Kidney (tissue), 14 donors: ENCODE results near the gene DDT. TPM values are rescaled to one million over a fixed set of nuclear protein-coding genes. Genes with fewer than 3 reads are reported as not detected.
"Not testable (repeated sequence)": the region's sequence is repeated elsewhere in the genome, so short reads cannot be mapped to it uniquely, and the experiment has no call there.

Experiments
- DNase-seq, 5 donors: peaks; one replicate each; pipeline ENCODE4 v3.0.0-alpha.2; 2013 to 2020
- FAIRE-seq: peaks from 2 replicates; lab custom pipeline; 2012; peaks lifted over from hg19 to GRCh38; lab: Jason Lieb, UNC
- H3K27ac ChIP-seq, 2 donors: one replicate each; pipeline ENCODE4 v1.7.0; 2013; ENCODE audit warnings: low read depth in 2 of 2, low read length in 2 of 2, inconsistent platforms in 1 of 2
- H3K27me3 ChIP-seq: one replicate; pipeline ENCODE4 v1.7.1; 2013; ENCODE audit warnings: low read length, inconsistent platforms; ENCODE audit not compliant: control insufficient read depth, insufficient read depth
- H3K36me3 ChIP-seq, 3 donors: one replicate each; pipeline versions ENCODE4 v1.7.0 to v1.7.1; 2013; ENCODE audit warnings: low read length in 3 of 3, control low read depth in 1 of 3, inconsistent platforms in 1 of 3; ENCODE audit not compliant: insufficient read depth in 3 of 3, control insufficient read depth in 2 of 3
- H3K4me1 ChIP-seq, 3 donors: one replicate each; pipeline versions ENCODE4 v1.7.0 to v1.7.1; 2013; ENCODE audit warnings: low read length in 3 of 3, inconsistent platforms in 1 of 3, low read depth in 1 of 3; ENCODE audit not compliant: control insufficient read depth in 2 of 3, insufficient read depth in 2 of 3
- H3K4me3 ChIP-seq, 3 donors: one replicate each; pipeline versions ENCODE4 v1.7.0 to v1.8.1; 2013; ENCODE audit warnings: low read length in 3 of 3, control low read depth in 1 of 3, inconsistent platforms in 1 of 3
- H3K9ac ChIP-seq, 3 donors: one replicate each; pipeline versions ENCODE4 v1.7.0 to v1.7.1; 2013; ENCODE audit warnings: low read length in 3 of 3, control low read depth in 1 of 3, inconsistent platforms in 1 of 3
- H3K9me3 ChIP-seq, 3 donors: one replicate each; pipeline versions ENCODE4 v1.7.0 to v1.7.1; 2013; ENCODE audit warnings: low read length in 3 of 3, control low read depth in 1 of 3, inconsistent platforms in 1 of 3; ENCODE audit not compliant: control insufficient read depth in 2 of 3, insufficient read depth in 1 of 3
- intact Hi-C: fragments of 100-400 bp; cut with DNase I; formaldehyde crosslinking; loops from one replicate; pipeline ENCODE4 v1.11.1; 2022
- polyA plus RNA-seq: library from polyadenylated mRNA; stranded (reverse); fragments of 350-450 nt; fragmentation: Illumina TruSeq; extraction: RNeasy Lipid Tissue Mini Kit (QIAGEN cat#74804); gene quantifications from one replicate; pipeline ENCODE4 v1.2.3, GENCODE V29; 2014; ENCODE audit warnings: low read depth, low replicate concordance; ENCODE audit not compliant: insufficient read depth
- total RNA-seq: library from RNA; stranded (reverse); fragmentation: NEBNext Ultra II Directional; extraction: Animal tissue kit (Norgen Biotek cat#: 25700); gene quantifications from one replicate; pipeline ENCODE4 v1.2.1, GENCODE V29; 2021
- TF ChIP-seq, protein P1 (sequence below): IDR thresholded peaks from 3 replicates; pipeline ENCODE4 v1.5.1; 2012; ENCODE audit warnings: mild to moderate bottlenecking, moderate library complexity, borderline replicate concordance; ENCODE audit not compliant: insufficient read depth; ENCODE audit errors: extremely low read depth
- donor health status: control.
- donor health status: control.
- donor health status: control.
- donor health status: control.
- donor health status: control.
- donor health status: DM: yes; HTN: yes; CAD: no.
- donor health status: Normal renal cell carcinoma (clear cell type).

The DDT gene
- total and polyA plus RNA-seq, 2 donors from 2014 or later: 97.4 to 448 TPM

DNA sequence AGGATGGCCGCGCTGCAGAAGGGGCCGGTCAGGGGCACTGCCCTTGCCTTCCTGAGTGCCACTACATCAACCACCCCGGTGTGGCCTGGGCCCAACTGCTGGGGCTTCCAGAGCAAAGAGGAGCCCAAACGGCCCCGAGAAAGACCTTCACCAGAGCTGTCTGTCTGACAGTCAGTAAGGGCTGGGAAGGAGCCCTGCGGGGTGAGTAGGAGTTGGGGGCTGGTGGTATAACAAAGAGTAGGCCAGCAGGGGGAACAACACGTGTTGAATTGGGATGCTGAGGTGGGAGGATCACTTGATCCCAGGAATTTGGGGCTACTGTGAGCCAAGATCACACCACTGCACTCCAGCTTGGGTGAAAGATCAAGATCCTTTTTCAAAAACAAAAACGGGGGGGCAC lies 27.1 kb upstream of the DDT start:
- TF ChIP-seq, protein P1, sequence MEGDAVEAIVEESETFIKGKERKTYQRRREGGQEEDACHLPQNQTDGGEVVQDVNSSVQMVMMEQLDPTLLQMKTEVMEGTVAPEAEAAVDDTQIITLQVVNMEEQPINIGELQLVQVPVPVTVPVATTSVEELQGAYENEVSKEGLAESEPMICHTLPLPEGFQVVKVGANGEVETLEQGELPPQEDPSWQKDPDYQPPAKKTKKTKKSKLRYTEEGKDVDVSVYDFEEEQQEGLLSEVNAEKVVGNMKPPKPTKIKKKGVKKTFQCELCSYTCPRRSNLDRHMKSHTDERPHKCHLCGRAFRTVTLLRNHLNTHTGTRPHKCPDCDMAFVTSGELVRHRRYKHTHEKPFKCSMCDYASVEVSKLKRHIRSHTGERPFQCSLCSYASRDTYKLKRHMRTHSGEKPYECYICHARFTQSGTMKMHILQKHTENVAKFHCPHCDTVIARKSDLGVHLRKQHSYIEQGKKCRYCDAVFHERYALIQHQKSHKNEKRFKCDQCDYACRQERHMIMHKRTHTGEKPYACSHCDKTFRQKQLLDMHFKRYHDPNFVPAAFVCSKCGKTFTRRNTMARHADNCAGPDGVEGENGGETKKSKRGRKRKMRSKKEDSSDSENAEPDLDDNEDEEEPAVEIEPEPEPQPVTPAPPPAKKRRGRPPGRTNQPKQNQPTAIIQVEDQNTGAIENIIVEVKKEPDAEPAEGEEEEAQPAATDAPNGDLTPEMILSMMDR: no peak
- Histone ChIP-seq H3K9ac (no peak overlapping the region), H3K27ac (no peak overlapping the region), H3K4me1 (no peaks in the 10 kb centered on the region), H3K4me3 (no peak overlapping the region), H3K9me3 (no peaks in the 10 kb centered on the region), H3K36me3 (no peaks in the 10 kb centered on the region), H3K27me3 (no peaks in the 10 kb centered on the region)
- DNase-seq (no peak), FAIRE-seq (no peak)
- intact Hi-C loops: no loop called here

DNA sequence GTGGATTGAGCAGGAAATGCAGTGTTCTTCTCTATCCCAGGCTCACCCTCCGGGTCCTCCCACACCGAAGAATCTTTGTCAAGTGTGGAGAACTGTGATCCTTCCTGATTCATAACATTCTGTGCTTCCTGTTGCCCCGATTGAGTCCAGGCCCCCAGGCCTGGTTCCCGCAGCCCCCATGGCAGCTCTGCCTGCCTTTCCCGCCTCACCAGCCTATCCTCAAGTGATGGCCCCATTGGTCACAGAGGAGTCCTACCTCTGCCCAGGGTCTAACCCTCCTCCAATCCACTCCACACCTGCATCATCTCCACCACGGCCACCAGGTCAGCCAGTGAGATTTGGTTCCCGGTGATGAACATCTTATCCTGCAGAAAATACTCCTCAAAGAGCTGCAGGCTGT lies 25.5 kb upstream of the DDT start:
- H3K9ac ChIP-seq, FAIRE-seq, H3K9me3 ChIP-seq, H3K36me3 ChIP-seq, H3K4me1 ChIP-seq, intact Hi-C loops, H3K27me3 ChIP-seq, DNase-seq, H3K4me3 ChIP-seq, H3K27ac ChIP-seq: not testable (repeated sequence)

DNA sequence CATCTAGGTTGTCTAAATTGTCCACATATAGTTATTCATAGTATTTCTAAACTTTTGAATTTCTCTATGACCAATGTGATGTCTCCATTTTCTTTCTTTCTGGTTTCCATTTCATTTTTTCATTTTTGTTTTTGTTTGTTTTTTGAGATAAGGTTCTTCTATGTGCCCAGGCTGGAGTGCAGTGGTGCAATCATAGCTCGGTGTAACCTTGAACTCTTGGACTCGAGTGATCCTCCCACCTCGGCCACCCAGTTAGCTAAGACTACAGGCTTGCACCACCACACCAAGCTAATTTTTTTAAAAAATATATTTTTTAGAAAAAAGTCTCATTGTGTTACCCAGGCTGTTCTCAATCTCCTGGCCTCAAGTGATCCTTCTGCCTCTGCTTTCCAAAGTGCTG lies 22.9 kb upstream of the DDT start:
- TF ChIP-seq, protein P1: no peak
- Histone ChIP-seq H3K4me1 (no peaks in the 10 kb centered on the region), H3K9ac (no peak overlapping the region), H3K4me3 (no peak overlapping the region), H3K9me3 (no peaks in the 10 kb centered on the region), H3K36me3 (no peaks in the 10 kb centered on the region), H3K27me3 (no peaks in the 10 kb centered on the region), H3K27ac (no peak overlapping the region)
- no peak for FAIRE-seq
- no peak for DNase-seq
- intact Hi-C loops: no loop called here

DNA sequence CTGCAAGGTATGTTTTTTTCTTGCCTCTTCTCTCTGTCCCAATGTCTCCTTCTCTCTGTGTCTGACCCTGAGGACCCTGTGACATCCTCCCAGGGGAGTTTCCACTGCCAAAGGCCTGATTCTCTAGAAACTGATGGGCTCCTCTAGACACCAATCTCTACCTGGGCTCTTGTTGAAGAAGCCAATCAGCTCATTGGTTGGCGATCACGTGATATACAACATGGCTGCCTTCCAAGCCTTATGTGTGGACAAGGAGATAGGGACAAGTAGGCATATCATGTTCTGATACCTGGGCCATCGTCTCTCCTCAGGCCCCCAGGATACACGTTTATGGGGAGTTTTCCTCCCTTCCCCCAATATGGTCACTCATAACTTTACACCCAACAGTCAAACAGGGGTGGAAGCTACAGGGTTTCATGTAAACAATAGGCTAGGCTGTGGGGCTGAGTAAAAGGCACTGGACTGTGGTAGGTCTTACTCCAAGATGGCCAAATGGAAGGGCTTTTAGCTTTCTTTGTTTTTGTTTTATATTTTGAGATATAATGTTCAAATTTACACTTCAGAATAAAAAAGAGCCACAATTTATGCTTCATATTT lies 19.4 kb upstream of the DDT start:
- FAIRE-seq, DNase-seq, H3K9me3 ChIP-seq, H3K4me1 ChIP-seq, H3K27ac ChIP-seq, H3K27me3 ChIP-seq, H3K36me3 ChIP-seq, H3K9ac ChIP-seq, H3K4me3 ChIP-seq, intact Hi-C loops: not testable (repeated sequence)

DNA sequence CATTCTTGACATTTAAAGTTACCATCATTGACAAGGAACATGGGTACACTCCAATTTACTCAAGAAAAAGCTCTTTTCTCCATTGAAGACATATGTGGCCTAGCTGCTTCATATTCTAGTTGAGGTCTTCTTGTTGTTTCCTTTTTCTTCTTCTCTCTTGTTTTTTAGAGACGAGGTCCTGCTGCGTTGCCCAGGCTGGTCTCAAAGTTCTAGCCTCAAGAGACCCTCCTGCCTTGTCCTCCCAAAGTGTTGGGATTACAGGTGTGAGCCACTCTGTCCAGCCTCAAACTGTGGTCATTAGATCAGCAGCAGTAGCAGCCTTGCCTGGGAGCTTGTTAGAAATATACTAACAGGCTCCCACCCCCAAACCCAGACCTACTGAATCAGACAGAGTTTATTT lies 18.8 kb upstream of the DDT start:
- DNase-seq, H3K27ac ChIP-seq, H3K9me3 ChIP-seq, H3K36me3 ChIP-seq, intact Hi-C loops, H3K27me3 ChIP-seq, FAIRE-seq, H3K4me3 ChIP-seq, H3K9ac ChIP-seq, H3K4me1 ChIP-seq: not testable (repeated sequence)

DNA sequence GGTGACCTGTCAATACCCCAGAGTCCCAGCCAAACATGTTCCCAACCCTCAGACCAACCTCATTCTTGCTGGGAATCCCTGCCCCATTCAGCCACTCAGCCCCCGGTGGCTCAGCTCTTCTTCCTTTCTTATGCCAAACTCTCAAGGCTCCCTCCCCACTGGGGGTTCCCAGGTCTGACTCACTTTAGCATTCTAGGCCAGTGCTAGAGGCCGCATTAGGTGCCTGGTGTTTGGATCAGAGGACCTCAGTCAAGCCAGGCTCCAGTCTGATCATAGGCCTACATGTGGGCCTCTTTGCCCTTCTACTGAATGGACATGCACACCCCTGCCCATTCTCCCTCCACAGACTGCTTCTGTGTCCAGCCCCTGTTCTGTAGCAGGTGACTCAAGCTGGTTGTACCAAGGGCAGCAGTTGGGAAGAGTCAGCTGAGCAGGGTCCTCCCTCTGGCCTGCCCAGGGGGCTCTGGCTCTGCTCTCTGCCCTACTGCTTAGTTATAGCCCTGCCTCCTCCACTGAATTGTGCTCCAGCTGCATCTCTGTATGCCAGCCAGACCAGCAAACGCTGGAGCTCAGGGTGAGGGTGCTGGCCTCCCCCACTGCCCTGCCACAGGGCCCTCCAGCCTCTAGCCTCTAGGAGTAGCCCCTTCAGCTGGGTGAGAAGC lies 15.5 kb upstream of the DDT start:
- H3K36me3 ChIP-seq, FAIRE-seq, H3K9me3 ChIP-seq, intact Hi-C loops, H3K9ac ChIP-seq, H3K4me1 ChIP-seq, H3K4me3 ChIP-seq, H3K27ac ChIP-seq, DNase-seq, H3K27me3 ChIP-seq: not testable (repeated sequence)
